NCI-H526 (cell line): ENCODE measurements around the gene GATAD2B.
A peak's percentile ranks its signal among the peaks of the same experiment; 100 is the strongest.

Source experiments
- DNase-seq, 2 experiments: peaks; one replicate each; lab custom pipeline; 2025; lab: John Stamatoyannopoulos, UW

GATAD2B gene

DNA sequence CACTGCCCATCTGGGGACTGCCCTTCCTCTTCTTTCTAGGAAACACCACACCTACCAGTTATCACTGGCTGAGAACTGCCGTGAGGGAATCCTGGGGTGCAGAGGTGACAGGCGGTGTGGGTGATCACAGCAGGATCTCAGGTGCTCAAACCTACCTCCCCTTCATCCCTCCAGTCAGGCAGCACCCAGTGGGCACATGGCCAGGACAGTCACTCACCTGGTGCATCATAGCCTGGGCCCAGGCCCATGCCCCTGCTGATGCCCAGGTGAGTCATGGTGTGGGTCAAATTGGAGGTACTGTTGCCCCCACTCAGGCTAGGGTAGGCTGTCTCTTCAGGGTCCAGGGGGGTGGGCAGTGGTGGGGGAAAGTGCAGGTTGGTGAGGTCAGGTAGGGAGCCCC lies 29.0 kb upstream of the GATAD2B start:
- DNase-seq, result no peak

DNA sequence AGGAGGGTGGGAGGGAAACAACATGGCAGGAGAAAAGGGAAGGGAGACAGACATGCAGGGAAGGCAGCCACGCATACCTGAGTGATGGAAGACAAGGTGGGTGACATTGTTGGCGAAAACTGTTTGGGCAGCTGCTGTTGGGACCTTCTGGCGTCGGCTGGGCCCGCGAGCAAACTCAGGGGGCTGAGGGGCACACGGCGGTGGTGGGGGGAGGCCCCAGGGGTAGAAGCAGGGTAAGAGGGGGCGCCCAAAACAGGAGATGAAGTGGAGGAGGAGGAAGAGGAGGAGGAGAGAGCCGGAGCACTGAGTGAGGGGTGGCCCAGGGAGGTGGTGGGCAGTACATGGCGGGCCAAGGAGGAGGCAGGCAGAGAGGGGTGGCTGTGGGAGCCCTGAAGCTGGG lies 28.4 kb upstream of the GATAD2B start:
- no peak for DNase-seq

DNA sequence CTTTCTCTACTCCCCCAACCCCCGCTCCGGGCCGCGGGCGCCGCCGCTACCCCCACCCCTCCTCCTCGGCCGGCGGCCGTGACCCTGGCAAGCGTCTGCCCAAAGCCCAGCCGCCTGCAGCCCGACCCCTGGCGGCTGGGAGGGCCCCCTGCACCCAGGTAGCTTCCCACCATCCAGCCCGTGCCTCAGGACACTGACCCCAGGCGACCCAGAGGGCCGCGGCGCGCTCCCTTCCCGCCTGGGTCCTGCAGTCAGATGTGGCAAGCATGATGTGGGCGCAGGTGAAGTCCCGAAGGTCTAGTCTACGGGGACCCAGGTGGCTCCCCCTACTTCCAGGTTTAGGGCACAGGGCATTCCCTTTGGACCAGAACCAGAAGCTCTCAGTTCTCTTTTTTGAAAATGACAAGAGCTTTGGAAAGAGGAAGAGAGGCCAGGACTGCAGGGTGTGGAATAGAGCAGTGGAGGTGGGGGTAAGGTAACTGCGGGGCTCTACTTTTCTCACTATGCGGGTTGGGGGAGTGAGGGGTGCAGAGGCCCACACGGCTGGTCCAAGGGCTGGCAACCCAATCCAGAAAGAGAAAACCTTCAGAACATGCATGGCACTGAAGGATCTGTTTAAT lies 24.0 kb upstream of the GATAD2B start, which contains the start of gene DENND4B:
DENND4B (minus strand) TSS at position 97 of the 620 bp plus-strand sequence. CDS start 2,344 bp downstream, outside the sequence.
- peak; percentile 70 to 97 for DNase-seq

DNA sequence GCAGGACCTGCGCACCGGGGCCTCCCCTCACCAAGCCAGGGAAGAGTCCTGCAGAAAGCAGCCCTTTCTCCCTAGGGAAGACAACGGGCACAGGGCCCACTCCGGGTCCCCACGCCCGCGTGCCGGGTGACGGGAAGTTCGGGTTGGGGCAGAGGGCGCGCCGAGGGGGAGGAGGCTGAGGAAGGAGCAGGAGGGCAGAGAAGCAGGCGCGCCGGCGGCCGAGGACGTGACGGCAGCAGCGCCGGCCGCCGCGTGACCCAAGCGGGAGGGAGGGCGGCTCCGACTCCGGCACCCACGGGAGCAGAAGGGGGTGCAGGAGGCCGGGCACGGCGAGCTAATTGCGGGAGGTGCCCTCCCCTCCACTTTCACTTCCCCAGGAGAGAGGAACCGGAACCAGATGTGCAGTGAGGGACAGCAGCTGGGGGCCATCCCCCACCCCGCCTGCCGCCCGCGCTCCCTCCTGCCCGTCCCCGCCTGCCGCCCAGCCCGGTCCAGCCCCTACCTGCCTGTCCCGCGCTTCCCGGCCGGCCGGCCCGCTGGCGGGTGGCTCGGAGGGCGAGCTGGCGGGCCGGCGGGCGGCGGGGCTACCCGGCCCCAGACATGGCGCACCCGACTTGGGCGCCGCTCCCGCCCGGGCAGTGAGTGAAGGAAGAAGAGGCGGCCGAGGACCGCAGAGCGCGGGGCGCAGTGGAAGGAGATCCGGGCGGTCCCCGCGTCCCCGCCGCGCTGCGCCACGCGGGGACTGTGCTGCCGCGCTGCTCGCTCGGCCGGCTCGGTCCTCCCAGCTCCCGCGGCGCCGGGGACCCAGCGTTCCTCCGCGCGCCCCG lies 23.2 kb upstream of the GATAD2B start:
- peak; percentile 73 to 91 for DNase-seq

DNA sequence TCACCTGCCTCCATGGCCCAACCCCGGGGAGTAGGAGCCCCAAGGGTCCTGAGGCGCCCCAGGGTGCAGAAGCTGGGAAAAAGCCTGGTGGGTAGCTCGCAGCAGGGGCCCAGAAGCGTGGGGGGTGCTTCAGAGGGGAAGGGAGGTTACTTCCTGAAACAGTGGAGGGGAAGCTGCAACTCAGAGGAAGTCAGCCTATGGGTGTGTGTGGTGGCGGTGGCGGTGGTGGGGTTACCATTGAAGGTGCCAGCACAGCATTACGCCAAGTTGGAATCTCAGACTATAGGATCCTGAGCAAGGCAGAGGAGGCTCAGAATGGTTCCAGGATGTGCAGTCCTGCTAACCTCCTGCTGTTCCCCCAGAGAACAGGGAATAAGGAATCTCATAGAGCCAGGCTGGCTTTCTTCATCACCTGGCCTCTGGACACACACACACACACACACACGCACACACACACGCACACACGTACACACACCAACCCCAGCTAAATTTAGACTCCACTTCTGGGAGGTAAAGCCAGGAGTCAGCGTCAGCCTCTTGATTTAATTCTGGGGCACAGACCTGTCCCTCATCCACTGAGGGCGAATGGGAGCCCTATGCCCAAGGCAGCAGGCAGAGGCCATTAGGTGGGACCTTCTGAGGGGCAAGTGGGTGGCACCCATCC lies 22.5 kb upstream of the GATAD2B start:
- DNase-seq, result peak; percentile 73

DNA sequence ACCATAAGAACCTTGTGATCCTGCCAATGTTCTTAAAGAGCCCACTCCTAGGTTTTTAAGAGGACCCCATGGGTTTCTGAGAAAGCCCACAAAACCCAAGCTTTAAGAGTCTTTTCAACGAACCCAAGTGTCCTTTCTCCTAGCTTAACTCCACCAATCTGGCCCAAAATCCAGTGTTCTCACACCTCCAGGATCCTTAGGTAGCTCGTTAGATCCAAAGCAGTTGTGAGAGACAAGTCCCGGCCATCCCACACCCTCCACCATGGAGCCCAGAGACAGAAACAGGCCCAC lies 22.0 kb upstream of the GATAD2B start:
- DNase-seq, result no peak

DNA sequence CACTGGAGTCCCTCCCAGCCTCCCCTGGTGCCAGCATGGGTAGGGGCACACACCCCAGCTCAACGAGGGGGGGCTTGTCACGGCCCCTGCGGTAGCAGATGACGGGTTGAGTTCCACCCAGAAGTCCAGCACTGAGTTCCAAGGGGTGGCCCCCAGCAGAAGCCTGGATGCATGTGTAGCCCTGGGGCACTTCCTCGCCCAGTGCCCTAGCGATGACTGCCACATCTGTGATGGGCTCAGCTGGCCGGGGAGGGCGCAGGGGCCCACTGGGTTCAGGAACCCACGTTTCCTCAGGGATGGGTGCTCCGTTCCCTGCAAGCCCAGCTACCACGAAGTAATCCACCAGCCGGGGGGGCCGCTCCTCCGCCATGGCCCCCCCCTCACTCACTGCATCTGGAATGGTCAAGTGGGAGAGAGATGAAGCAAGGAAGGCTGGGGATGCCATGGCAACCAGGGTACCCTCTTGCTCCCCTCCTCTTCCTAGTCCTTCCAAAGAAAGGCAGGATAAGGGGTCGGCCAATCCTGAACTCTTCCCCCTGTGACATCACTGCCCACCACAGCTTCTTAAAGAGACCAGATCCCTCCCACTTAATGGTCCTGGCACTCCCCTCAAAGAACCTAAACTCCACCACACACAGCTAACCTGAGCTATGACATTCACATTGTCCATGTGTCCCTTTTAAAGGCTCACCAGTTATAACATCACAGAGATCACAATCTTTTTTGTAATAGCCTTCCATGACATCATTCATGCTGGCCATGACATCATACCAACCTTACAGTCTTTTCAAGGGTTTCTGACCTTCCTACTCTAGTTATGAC lies 21.4 kb upstream of the GATAD2B start:
- no peak for DNase-seq

DNA sequence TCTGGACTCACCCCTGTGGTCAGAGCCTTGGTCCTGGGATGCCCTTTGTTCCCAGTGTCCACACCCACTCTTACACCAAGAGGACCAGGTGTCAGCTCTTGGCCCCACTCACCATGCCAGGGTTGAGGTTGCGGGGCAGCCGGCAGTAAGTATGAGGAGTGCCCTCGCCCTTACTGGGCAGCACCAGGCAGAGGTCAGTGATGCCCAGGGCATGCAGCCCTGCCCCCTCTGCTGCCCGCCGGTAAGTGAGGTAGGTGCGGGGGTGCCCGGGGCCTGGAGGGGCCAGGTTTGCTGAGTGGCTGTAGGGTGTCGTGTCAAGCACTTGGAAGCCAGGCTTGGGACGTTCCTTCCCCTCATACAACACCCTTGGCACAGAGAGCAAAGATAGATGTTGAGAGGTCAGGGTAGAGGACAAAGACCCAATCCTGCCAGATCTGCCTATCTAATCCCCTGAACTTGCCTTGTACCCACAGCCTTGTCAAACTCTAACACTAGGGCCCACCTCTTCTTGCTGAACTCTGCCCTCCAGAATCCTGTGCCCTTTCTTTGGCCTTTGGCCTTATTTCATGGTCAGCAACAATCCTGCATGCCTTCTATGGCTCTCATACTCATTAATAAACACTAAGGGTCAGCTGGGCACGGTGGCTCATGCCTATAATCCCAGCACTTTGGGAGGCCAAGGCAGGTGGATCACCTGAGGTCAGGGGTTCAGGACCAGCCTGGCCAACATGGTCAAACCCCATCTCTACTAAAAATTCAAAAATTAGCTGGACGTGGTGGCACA lies 20.2 kb upstream of the GATAD2B start:
- DNase-seq, result no peak

DNA sequence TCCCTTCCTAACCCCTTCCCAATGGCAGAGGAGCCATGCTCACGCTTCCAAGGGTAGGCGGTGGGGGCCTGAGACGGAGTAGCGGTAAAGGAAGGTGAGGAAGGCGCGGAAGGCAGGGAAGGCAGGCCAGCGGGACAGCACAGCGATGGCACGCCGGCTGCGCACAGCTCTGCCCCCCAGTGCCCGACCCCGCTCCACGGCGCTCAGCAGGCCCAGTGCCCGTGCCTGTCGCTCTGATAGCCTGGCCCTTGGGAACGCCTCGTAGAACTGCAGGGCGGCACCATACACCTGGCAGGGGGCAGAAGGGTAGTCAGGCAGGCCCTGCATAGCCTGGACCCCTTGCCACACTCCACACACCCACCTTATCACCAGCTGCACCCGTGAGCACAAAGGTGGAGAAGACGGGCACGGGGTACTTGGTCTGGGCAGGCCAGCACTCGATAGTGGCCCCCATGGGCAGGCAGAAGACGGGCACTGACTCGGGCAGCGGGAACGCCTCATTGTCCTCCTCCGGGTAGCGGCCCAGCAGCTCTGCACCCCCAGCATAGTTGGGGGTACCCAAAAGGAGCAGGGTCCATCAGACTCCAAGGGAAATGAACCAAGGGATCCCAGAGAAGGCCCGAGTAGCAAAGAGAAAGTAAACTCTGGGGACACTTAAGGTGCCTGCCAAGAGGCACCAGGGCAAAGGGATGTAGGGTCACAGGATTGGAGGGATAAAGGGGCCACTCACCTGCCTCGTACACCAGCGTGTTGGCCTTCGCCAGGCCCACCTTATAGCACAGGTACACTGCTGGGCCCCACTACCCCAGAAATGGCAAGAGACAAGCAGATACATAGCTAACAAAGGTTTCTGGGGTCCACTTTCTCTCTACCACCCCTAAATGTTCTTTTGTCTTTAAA lies 19.3 kb upstream of the GATAD2B start:
- DNase-seq, result no peak

DNA sequence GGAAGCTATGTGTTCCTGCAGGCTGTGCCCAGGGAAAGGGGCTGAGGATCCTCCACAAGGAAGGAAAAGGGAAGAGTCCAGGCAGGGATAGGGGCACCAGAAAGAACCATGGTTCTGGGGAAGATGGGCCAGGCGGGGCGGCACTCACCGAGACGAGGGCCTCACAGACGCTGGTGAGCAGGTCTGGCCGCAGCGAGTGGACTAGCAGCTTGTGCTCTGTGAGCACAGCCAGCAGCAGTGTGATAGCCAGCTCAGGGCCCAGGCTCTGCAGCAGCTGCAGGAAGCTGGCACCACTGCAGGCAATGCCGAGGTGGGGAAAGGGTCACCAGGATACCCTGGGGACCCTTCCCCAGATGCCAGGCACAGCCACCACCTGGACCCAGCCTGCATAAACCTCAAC lies 18.0 kb upstream of the GATAD2B start:
- DNase-seq, result no peak

DNA sequence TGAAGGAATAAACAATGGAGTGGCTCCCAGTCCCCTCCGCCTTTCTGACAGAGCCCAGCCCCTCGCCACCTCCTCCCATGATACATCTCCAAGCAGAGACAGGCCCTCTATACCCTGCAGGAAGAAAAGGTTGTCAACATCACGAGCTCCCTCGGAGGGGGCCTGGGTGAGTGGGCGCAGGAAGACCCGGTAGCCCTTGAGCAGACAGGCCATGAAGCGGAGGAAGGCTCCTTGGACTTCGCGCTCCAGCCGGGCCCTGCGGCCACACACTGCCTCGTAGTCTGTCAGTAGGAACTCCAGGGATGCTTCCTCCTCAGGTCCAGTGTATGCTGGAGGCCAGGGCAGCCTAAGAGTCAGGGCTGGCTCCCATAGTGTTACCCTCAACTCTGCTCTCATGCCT lies 16.7 kb upstream of the GATAD2B start:
- DNase-seq, result no peak

DNA sequence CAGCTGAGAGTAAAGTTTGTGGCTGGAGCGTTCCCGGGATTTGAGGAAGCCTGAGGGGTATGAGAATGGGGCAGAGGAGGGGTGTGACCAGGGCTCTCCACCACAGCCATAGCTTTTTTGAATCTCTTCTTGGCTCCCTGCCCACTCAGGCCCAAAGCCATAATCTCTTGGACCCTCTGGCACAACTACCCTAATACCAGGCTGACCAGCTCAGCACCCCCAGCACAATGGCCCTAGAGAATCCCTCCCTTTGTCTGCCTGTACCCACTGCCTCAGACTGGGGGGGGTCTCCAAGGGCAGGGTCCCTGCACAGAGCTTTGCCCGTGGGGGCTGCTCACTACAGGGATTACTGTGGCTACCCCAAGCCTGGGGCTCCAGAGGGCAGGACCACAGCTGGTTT lies 16.2 kb upstream of the GATAD2B start:
- no peak for DNase-seq

DNA sequence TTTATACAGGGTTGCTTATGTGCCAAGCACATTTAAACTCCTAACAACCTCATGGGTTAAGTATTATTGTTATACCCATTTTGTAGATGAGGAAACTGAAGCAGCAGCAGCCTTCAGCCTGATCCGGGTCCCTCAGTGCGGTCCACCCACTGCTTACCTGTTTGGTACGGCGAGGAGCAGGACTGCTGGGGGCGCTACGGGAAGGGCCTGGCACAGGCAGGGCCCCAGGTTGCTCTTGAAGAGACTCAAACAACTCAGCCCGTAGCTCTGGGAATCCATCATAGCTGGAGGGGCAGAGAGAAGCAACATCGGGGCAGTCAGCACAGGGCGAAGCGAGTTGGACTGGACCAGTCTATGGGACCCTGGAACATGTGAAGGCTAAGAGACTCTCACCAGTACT lies 14.6 kb upstream of the GATAD2B start:
- DNase-seq, result no peak

DNA sequence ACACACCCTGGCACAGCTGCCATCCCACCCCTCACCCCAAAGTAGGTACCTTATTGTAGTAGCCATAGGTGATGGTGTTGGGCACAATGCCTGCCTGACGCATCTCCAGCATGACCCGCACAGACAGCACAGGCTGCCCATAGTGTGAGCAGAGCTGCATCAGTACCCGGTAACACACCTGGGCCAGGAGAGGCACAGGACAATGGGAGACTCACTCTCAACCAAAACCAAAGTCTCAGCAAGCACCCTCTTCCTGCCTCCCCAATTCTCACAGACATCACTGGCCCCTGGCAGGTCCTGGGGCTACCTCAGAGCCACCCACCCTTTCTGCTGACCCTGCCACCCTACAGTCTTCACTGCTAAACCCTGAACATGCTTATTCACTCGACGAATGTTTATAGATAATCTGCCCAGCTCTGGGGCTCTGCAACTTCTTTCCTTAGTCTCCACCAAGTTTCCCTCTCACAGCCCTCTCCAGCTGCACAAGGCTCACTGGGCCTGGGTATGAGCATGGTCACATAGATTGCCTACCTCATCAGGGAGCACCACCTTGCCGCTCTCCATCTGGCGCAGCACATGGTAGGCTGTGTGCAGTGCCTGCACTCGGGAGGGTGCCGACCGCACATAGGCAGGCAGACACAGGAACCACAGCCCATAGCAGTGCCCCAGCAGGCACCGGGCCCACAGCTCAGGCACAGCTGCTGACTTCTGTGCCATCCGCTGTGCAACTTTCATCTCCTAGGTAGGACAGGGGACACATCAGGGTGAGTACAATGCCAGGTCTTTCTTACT lies 13.4 kb upstream of the GATAD2B start:
- DNase-seq, result no peak

DNA sequence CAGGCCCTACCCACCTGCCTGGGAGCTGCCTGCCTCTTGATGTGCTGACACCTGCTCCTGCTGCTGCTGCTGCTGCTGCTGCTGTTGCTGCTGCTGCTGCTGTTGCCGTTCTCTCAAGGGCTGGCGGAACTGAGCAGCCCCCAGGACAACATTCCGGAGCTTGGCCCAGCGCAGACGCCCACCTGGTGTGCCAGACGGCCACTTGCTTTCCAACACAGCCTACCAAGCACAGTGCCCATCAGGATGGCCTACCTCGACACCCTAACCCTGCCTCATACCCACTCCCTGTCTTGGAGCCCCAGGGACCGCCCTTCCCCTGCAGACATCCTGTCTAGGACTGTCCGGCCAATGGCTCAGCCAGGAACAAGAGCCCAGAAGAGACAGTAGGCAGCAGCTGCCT lies 12.0 kb upstream of the GATAD2B start:
- no peak for DNase-seq

DNA sequence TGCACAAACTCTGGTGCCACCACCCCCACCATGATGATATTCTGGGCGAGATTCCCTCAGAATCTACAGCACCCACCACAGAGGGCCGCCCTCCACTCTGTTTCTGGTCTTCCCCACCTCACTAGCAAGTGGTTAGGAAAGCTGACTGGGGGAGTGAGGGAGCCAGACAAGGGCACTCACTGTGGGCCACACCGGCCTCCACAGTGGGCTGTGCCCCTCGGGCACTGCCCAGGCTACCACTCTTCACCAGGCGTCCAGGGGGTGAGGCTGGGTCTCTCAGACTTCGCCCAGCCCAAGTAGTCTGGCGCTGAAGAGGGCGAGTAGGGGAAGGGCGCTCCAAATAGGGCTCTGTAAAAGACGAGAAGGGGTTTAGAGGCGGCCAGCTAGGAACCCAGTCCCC lies 11.2 kb upstream of the GATAD2B start:
- no peak for DNase-seq

DNA sequence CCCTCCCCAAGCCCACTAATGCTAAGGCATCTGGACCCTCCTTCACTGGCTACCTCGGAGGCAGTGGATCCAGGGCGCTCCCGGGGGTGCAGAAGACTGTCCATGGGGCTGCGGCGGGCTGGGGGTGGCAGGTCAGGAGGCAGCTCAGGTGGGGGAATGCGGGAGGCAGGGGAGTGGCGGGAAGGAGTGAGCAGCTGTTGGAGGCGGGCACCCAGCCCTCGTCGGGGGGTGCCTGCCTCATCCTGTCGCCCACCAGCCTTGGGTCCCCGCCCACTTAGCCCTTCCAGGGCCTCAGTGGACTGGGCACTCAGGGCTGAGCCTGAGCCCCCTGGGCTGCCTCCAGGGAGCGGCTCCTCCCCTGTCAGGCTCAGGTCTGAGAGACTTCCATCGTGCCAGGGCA lies 10.7 kb upstream of the GATAD2B start:
- no peak for DNase-seq

DNA sequence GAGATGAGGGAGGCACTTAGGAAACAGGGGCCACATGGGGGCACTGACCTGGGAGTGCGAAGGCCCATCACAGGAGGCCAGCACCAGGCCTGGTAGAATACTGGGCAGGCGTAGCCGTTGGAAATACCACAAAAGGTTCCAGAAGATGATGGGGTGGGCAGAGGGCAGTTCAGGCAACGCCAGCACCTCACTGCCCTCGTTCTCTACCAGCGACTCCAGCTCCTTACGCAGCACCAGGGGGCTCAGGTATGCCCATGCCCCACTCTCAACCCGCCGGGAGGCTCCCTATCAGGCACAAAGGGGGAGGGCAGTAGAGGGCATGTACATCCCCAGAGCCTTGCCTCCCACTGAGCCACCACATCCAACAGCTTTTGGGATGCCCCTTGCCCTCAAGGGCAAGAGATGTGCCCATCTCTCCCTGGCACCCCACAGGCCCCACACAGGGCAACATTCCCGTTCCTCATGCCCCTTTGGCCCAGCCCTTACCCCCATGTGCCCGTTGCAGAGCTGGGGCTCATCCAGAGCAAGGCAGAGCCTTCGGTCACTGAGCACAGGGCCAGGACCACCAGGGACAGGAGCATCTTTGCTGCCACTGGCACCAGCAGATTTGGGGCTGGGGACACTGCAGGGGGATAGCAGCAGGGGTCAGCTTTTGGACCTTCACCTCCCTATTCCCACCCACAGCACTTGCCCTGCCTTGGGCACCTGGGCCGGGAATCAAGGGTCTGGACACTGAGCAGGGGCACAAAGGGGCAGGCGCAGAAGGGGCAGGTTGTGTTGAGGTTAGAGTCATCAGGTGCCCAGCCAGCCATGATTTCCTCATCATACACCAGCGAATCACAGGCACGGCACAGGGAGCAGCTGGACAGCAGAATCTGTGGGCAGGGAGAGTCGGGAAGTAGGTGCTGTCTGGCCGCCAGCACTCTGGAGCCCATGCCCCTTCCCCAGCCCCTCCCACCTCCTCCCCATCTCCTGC lies 9.7 kb upstream of the GATAD2B start:
- no peak for DNase-seq
